ENCODE results near the gene TGFBR3.
"Not testable (repeated sequence)": the region's sequence is repeated elsewhere in the genome, so short reads cannot be mapped to it uniquely, and the experiment has no call there.

The TGFBR3 gene

DNA sequence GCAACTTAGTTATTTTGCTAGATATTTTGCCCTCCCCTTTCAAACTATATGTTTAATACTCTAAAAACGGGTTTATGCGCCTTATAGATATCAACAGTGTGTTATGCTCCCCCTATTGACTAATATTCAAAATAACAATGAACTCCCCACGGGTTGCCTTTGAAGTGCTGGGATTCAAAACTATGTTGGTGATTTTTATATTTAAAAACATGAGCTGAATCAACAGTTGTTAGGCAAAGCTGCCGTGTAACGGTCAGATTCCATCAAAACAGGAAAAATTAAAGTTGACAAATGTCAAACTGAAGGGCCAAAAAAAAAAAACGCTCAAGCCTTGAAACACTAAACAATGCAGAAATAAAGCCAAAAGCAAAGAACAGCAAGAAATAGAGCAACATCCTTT is 2.5 kb downstream of the TGFBR3 start:
- DNase-seq (ENCODE audit: low read depth): no peak

DNA sequence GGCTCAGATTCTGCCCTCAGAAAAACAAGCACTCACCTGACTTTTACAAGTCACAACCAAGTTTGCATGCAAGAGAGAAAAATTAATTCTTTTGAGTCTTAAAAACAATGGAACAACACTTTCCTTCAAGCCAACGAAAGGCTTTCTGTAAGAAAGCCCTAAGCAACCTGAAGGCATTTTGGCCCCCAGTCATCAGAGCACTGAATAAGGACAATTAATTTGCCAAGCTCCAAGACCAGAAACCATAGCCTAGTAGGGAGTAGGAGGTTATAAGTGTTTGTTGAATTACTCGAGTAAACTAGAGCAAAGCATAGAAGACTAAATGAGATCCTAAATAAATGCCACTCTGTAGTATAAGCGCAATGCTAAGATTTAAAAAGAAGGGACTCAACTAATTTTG is 4.7 kb downstream of the TGFBR3 start:
- DNase-seq (ENCODE audit: low read depth): no peak

DNA sequence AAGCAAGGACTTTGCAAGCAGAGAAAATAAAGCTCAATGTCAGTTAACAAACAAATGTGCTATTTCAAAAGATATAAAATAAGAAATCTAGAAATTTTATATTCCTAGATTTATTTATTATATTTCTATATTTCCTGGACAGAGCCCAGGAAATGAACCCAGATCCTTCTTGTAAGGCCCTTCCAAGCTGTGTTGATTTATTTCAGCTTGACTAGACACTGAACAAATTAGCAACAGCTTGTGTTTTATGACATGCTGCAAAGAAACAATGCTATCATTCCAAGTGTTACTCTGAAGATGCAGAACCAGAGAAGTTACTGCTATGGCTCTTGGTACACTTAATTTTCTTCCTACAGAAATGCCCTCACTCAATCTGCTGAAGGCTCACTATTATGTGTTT is 6.2 kb downstream of the TGFBR3 start:
- DNase-seq (ENCODE audit: low read depth): no peak

DNA sequence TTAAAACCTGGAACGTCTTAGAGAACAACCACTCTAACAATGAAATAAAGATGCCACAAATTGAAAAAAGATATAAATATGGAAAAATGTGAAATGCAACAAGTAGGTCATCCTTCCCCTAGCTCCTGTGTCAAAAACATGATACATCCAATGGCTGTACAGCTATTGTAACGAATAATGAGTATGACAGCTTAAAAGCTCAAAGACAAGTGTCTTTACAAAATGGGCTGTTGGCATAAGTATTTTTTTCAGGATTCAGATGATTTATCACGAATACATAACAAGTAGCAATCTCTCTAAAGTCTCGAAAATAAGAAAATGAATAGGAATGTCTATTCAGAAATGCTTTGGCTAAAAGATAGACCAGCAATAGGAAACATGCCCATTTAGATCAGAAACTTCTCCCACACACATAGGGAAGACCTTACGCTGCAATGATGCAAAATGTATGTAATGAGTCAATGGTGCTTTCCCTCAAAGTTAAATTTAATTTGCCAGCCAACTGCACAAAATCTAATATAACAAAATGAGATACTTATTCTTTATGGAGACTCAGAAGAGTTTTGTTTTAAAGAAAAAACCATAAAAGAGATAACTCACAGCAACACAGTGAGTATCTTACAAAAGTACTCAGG is 8.3 kb downstream of the TGFBR3 start:
- no peak for DNase-seq (ENCODE audit: low read depth)

- no peak for DNase-seq (ENCODE audit: low read depth)
Measured at GRCh38 chr1:91876781-91877573, 9.0 kb downstream of the TGFBR3 start.

DNA sequence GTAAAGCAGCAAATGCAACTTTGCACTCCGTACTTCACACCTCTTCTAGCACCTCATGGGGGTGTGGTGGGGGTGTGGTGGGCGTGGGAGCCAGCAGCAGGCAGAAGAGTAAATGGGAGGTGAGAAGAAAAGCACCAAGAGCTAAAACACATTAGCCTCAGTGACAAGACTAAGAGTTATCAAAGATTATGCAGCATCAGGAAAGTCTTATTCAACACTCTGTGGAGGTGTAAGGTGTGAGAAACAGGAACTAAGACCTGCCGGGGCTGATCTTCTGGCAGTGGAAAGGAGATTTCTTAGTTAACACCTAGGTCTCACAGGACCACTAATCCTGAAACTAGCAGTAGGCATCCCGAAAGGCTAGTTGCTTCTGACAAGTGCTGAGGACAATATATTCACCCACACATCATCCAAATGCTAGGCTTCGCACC is 9.9 kb downstream of the TGFBR3 start:
- no peak for DNase-seq (ENCODE audit: low read depth)

DNA sequence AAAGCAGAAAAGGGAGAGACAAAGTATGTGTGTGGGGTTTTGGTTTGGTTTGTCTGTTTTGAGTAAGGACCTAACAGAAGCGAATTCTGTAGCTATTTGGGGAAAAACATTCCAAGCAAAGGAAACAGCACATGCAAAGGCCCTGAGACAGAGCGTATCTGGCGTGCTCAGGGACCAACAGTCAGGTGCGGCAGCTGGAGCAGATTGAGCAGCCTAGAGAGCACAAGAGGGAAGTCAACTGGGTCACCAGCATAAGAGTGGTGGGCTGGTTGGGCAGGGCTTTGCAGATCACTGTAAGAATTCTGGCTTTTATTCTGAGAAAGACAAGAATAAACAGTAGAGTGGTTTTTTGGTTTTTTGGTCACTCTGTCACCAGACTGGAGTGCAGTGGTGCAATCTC is 11.8 kb downstream of the TGFBR3 start:
- no peak for DNase-seq (ENCODE audit: low read depth)

GRCh38 chr1:91872559-91873081 is 13.3 kb downstream of the TGFBR3 start:
- no peak for DNase-seq (ENCODE audit: low read depth)

DNA sequence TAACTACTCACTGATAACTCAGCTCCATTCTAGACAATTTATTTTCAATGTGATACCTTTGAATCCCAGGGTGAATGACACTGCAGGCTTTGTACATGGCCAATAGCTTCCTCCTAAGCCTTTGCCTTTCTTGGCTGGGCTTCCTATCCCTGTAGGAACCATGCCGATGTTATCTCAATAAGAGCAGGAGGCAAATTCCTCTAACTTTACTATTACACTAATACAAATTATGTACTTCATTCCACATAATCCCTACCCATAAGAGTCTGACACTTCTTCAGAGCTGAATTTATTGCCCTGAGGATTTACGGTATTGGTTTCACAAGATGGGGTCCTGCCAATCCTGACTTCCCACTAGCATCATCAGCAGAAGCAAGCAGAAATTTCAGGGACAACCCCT is 14.0 kb downstream of the TGFBR3 start:
- no peak for DNase-seq (ENCODE audit: low read depth)

- no peak for DNase-seq (ENCODE audit: low read depth)
Measured at GRCh38 chr1:91870322-91870721, 15.6 kb downstream of the TGFBR3 start.

DNA sequence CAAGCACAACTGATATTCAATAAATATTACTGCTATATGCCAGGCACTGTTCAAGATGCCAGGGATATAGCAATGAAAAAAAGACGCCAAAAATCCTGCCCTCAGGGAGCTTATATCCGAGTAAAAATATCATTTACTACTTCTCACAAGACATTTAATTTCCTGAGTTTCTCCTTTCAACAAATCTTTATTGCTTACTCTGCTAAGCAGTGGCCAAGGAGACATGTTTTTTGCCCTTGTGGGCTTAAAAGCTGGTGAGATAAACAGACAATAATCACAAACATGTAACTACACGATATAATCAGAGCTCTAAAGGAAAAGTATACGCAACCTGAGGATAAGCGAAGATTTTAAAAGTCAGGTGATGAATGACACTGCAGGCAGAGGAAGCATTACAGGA is 19.5 kb downstream of the TGFBR3 start:
- no peak for DNase-seq (ENCODE audit: low read depth)

DNA sequence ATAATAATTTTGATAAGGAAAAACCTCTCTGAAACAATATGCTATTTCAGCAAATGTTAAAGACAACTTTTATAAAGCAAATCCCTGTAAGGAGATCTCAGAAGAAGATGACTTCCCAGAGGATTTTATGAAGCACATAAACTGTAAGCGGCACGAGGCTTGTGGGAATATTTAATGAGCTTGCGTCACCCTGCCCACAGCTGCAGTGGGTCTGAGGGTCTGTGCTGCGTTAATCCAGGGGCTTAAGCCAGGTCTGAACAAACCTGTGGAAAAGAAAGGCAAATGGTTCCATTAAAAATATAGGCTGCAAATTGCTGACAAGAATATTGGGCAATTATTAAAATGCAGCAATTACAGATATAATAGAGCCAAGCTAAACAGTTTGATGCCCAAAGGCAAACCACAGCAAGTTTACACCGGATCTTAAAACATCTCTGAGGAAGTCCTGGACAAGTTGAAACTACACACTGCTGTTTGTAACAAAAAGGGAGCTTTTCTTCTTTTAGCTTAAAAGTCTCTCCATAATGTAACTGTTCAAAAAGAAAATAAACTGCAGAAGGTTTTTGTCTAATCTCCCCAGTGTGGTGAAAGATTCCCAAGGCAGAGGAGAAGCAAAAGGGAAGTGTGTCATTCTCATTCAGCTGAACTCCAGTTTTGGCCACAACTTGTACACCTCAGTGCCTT is 21.8 kb downstream of the TGFBR3 start:
- no peak for DNase-seq (ENCODE audit: low read depth)

- DNase-seq (ENCODE audit: low read depth): no peak
Measured at GRCh38 chr1:91863498-91863897, 22.5 kb downstream of the TGFBR3 start.

GRCh38 chr1:91862120-91862519 is 23.8 kb downstream of the TGFBR3 start:
- no peak for DNase-seq (ENCODE audit: low read depth)

GRCh38 chr1:91857557-91858239 is 28.3 kb downstream of the TGFBR3 start:
- no peak for DNase-seq (ENCODE audit: low read depth)

DNA sequence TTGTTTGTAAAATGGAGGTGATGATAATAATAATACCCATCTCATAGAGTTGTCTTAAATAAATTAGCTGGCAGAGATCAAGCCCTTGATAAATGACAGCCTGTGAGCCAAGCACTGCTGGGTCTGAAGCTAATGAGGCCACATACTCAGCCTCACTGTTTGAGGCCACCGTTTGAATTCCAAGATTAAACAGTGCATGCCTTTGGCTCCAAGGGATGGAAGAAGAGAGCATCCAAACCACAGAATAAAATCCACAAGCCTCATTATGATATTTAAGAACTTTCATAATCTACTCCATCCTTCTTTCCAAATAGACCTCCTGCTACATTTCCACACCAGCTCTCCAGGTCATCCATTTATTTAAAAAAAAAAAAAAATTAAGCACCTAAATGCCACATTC is 29.0 kb downstream of the TGFBR3 start:
- no peak for DNase-seq (ENCODE audit: low read depth)

- DNase-seq (ENCODE audit: low read depth): no peak
Measured at GRCh38 chr1:91854852-91855534, 31.0 kb downstream of the TGFBR3 start.

DNA sequence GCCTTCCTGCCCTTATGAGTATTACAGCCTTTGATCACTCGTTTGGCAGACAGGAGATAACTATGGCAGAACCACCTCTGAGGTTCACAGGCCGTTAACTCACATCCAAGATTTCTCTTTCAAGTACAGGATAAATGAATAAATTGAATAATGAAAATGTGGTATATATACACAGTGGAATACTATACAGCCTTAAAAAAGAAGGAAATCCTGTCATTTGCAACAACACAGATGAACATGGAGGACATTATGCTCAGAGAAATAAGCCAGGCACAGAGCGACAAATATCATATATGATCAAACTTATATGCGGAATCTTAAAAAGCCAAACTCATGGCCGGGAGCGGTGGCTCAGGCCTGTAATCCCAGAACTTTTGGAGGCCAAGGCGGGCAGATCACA is 32.6 kb downstream of the TGFBR3 start:
- DNase-seq (ENCODE audit: low read depth): no peak

DNA sequence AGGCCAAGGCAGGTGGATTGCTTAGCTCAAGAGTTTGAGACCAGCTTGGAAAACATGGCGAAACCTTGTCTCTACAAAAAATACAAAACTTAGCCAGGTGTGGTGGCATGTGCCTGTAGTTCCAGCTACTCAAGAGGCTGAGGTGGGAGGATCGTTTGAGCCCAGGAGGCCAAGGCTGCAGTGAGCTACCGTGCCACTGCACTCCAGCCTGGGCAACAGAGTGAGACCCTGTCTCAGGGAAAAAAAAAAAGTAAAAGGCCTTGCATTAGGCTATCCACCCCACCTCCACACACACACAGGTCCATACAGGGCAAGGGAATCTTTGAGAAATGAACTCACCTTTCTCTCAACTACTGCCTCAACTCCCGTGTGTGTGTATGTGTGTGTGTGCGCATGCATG is 33.9 kb downstream of the TGFBR3 start:
- not testable (repeated sequence) for DNase-seq (ENCODE audit: low read depth)

DNA sequence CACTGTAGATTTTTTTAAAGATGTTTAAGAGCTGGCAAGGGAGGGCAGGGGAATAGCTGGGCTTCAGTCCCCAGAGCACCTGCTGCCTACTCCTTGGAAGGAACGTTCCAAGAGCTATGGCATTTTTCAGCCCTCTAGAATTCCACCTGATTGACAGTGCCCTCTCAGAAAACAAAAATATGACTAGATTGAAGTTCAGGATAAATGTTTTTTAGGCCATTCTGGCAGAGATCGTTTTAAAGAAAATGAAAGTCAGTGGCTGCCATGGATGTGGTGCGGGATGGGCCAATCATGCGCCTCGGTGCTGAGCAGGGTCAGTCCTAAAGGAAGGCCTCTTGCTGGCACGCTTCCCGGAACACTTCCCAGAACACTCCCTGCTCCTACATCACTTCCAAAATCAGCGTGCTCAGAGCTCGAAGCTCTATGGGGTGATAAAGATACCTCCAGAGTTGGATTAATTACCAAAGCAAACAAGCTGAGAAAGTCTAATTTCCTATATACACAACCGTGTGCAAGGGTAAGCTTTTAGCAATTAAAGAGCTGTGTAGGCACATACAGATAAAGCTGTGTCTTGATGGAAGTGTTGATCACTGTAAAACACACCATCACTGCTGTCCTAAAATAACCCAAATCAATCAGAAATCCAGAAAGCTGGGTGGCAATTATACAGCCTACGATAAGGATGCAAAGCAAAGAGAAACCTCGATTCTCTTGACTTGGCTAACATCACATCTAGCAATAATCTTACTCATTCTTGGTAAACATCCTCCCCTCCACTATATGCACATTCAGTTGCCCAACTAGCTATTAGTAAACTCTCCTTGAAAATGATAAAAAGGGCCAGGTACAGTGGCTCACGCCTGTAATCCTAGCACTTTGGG is 34.6 kb downstream of the TGFBR3 start:
- no peak for DNase-seq (ENCODE audit: low read depth)

DNA sequence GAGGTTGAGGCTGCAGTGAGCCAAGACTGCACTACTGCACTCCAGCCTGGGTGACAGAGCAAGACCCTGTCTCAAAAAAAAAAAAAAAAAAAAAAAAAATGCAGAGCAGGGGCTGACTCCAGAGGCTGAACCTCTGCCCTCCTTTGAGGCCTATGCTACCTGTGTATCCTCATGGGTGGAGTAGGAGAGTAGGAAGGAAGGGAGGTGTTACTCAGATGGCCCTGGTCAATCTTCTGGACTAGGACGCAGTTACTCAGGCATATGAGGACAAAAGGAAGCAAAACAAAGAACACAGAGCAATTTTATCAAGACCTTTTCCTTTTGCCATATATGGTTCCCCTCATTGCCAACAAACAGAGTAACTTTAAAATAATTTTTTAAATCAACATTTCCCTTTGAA is 35.2 kb downstream of the TGFBR3 start:
- no peak for DNase-seq (ENCODE audit: low read depth)
